Astrocyte (in vitro differentiated cells and primary cell): ENCODE data around the gene ZBTB49.

Source experiments
- CTCF ChIP-seq: IDR thresholded peaks from 2 replicates; pipeline ENCODE4 v1.5.1; 2011; ENCODE audit warnings: low read depth, mild to moderate bottlenecking, inconsistent platforms, low read length, moderate library complexity; ENCODE audit not compliant: insufficient read depth
- EZH2 ChIP-seq: IDR thresholded peaks from 2 replicates; pipeline ENCODE4 v1.6.1; 2012; ENCODE audit warnings: mild to moderate bottlenecking, low read length, inconsistent platforms; ENCODE audit not compliant: insufficient read depth

GRCh38 chr4:4302001-4302400 lies 11.9 kb downstream of the ZBTB49 start:
- no peak for TF ChIP-seq CTCF
- TF ChIP-seq EZH2: no peak
